Measurements from ENCODE around the gene TECPR1.

TECPR1 gene

GRCh38 chr7:98209166-98209920 lies 42.7 kb downstream of the TECPR1 start:
- no peak for DNase-seq

DNA sequence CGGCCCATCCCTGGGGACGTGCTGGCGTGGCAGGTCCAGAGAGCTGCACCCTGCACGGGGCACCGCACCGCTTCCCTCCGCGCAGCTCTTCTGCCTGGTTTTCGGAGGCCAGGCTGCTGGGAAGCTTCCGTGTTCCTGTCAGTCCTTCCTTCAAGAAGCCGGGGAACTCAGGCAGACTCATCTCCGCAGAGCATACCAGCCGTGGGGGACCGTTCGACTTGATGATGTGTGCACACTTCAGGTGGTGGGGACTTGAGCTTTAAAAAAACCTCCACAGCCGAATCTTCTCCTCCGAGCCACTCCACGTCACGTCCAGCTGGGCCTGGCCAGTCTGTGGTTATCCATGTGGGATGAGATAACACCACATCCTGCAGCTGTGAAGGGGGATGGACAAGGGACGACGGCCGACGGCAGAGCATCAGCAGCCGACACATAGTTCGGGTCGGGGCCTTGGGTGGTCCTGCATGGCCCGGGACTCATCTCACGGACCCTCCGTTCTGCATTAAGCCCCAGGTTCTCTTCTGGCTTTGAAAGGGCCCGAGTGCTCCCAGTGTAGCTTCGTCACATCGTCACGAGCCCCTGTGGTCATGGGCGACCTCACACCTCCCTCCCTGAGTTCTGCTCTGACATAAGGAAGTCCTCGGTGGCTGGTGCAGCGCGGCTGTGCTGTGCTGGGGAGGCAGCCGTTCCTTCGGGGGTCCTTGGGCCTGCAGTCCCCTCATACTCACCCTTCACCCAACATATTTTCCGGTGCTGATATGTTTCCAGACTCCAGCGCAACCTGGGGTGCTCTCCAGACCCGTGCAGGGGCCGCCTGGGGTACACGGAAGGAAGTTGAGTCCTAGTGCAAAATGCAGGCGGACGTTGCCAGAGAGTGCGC lies 45.3 kb downstream of the TECPR1 start:
- DNase-seq: no peak

- DNase-seq: no peak
These were observed 46.7 kb downstream of the TECPR1 start for GRCh38 chr7:98205162-98205845.

DNA sequence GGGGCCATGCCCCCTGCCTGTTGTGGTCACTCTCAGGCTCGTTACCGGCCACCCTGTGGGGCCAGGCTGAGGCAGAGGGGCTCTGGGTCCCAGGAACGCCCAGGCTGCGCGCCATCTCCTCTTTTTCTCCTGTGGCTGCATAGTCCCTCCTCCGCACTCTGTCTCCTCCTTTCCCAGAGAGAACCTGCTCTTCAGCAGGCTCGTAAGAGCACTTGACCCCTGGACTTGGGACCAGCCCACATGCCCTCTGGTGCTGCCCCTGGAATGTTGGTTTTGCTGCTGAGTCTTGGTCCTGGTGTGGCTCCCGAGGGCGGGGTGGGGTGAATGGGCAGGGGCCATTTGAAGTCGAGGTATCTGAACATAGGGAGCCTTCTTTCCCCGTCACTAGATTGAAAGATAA lies 47.4 kb downstream of the TECPR1 start:
- DNase-seq: no peak

GRCh38 chr7:98203964-98204605 lies 47.9 kb downstream of the TECPR1 start:
- no peak for DNase-seq

DNA sequence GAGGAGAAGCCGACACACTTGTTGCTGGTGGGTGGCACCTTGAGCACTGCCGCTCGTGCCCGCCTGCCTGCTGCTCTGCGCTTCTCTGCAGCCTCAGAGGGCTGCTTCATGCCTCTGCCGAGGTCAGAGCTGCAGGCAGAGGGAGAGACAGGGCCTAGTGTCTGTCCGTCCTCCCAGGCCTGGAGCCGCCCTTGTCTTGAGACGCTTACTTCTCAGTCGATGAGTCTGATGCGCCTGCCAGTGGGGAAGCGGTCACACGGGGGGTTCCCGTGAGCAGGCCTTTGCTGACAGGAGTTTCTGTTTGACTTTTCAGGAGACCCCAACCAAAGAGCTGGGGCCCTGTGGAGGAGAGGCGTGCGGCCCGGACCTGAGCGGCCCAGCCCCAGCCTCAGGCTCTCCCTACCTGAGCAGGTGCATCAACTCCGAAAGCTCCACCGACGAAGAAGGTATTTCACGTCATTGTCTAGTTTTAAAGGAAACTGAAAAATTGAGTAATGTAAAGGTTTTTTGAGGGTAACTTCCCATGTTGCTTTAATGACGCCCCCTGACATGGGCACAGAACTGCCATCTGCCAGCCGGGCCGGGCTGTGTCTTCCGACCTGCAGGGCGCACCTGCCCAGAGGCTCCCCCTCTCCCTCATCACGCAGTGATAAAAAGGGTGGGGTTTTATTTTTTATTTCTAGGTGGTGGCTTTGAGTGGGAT lies 48.6 kb downstream of the TECPR1 start:
- DNase-seq: no peak

- DNase-seq: peak; percentile 42
These were observed 49.5 kb downstream of the TECPR1 start for GRCh38 chr7:98202367-98203195.

GRCh38 chr7:98200364-98200763 lies 51.7 kb downstream of the TECPR1 start:
- DNase-seq: no peak

- DNase-seq: no peak
These were observed 52.9 kb downstream of the TECPR1 start for GRCh38 chr7:98199131-98199530.

GRCh38 chr7:98196706-98197605 lies 55.1 kb downstream of the TECPR1 start:
- no peak for DNase-seq

GRCh38 chr7:98194672-98195457 lies 57.2 kb downstream of the TECPR1 start:
- DNase-seq: no peak

DNA sequence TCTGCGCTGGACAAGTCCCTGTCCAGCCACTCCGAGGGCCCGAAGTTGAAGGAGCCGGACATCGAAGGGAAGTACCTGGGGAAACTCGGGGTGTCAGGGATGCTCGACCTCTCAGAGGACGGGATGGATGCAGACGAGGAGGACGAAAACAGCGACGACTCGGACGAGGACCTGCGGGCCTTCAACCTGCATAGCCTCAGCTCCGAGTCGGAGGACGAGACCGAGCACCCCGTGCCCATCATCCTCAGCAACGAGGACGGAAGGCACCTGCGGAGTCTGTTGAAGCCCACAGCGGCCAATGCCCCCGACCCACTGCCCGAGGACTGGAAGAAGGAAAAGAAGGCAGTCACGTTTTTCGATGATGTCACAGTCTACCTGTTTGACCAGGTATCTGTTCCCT lies 57.8 kb downstream of the TECPR1 start:
- DNase-seq: no peak

- DNase-seq: no peak
These were observed 58.4 kb downstream of the TECPR1 start for GRCh38 chr7:98193474-98194180.

DNA sequence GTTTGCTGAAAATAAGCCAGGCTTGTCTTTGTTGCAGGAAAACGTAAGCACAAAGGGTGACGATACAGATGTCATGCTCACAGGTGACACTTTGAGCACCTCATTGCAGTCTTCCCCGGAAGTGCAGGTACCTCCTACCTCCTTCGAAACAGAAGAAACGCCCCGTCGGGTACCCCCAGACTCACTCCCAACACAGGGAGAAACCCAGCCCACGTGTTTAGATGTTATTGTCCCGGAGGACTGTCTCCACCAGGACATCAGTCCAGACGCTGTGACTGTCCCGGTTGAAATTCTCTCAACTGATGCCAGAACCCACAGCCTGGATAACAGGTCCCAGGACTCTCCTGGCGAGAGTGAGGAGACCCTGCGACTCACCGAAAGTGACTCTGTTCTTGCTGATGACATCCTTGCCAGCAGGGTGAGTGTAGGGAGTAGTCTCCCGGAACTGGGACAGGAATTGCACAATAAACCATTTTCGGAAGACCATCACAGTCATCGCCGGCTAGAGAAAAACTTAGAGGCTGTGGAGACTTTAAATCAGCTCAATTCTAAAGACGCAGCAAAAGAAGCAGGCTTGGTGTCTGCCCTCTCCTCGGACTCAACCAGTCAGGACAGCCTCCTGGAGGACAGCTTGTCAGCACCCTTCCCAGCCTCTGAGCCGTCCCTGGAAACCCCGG lies 59.1 kb downstream of the TECPR1 start:
- no peak for DNase-seq

GRCh38 chr7:98191668-98192431 lies 60.2 kb downstream of the TECPR1 start:
- DNase-seq: no peak

DNA sequence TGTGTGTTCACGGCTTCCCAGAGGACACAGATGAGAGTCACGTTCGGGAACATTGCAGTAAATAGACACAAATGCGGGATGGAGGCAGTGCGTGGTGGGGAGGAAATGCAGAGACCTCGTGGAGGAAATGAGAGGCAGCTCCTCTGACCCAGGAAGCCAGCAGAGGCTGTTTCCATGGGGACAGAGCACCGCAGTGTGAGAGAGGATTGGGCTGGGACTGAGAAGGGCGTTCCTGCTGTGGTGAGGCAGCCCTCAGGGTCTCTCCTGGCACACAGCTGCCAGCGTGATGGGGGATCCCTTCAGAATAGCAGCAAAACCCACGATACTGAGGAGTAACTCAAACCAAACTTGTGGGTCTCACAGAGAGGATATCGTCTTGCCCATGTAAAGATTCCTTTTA lies 62.5 kb downstream of the TECPR1 start:
- no peak for DNase-seq

DNA sequence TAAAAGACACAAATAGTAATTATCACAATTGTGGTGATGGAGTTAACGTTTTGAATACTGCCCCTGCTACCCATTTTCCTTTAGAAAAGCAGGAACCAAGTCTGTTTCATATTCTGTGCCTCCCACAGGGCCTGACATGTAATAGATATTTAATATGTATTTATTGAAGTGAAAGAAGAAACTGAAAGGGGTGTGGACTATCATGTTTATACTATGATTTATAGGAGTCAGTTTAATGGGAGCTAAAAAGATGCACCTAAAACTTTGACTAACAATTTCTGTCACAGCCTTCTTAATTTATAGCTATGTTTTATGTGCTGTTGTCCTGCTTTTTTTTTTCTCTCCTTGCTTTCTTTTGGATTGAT lies 64.9 kb downstream of the TECPR1 start:
- no peak for DNase-seq

All from stimulated activated CD4-positive, alpha-beta T cell treated with anti-CD3 and anti-CD28 coated beads, Interleukin-12 subunit alpha, Interleukin-12 subunit beta, amount 100 ng/mL, for 4 hours (primary cell).